Measurements from ENCODE around the gene CCDC40. TPM values are rescaled to one million over a fixed set of nuclear protein-coding genes. Genes with fewer than 3 reads are reported as not detected.
"Not testable (repeated sequence)": the region's sequence is repeated elsewhere in the genome, so short reads cannot be mapped to it uniquely, and the experiment has no call there.

CCDC40 gene
- total RNA-seq, 1 donor from 2014 or later, result 1.0 TPM

- Histone ChIP-seq H3K9me3 (ENCODE audit: control insufficient read depth in 3 of 3, low read length in 3 of 3) (no peaks in the 10 kb centered on the region), H3K27ac (ENCODE audit: low read depth, low read length) (no peak overlapping the region), H3K4me3 (ENCODE audit: low read length in 3 of 3) (no peak overlapping the region), H3K4me1 (ENCODE audit: control insufficient read depth in 3 of 3, insufficient read depth in 3 of 3, low read length in 3 of 3) (peaks cover 14 to 33% (median 18%) of the 10 kb centered on the region in 3 donors), H3K27me3 (ENCODE audit: control insufficient read depth in 3 of 3, insufficient read depth in 3 of 3, low read length in 3 of 3) (peaks cover 0 to 32% (median 4%) of the 10 kb centered on the region in 3 donors), H3K36me3 (ENCODE audit: control insufficient read depth in 3 of 3, insufficient read depth in 3 of 3, low read length in 3 of 3) (no peaks in the 10 kb centered on the region), H3K9ac (ENCODE audit: low read depth in 1 of 3, low read length in 3 of 3) (no peak overlapping the region)
These were observed 44.4 kb upstream of the CCDC40 start for GRCh38 chr17:79991924-79992648.

GRCh38 chr17:79992649-79993389 is 43.6 kb upstream of the CCDC40 start:
- Histone ChIP-seq H3K36me3 (ENCODE audit: control insufficient read depth in 3 of 3, insufficient read depth in 3 of 3, low read length in 3 of 3) (no peaks in the 10 kb centered on the region), H3K9me3 (ENCODE audit: control insufficient read depth in 3 of 3, low read length in 3 of 3) (no peaks in the 10 kb centered on the region), H3K4me3 (ENCODE audit: low read length in 3 of 3) (no peak overlapping the region), H3K9ac (ENCODE audit: low read depth in 1 of 3, low read length in 3 of 3) (no peak overlapping the region), H3K27ac (ENCODE audit: low read depth, low read length) (no peak overlapping the region), H3K4me1 (ENCODE audit: control insufficient read depth in 3 of 3, insufficient read depth in 3 of 3, low read length in 3 of 3) (peaks cover 14 to 30% (median 18%) of the 10 kb centered on the region in 3 donors), H3K27me3 (ENCODE audit: control insufficient read depth in 3 of 3, insufficient read depth in 3 of 3, low read length in 3 of 3) (peaks cover 0 to 28% (median 4%) of the 10 kb centered on the region in 3 donors)

GRCh38 chr17:79993390-79994227 is 42.8 kb upstream of the CCDC40 start:
- peaks cover 14 to 24% (median 18%) of the 10 kb centered on the region in 3 donors for H3K4me1 ChIP-seq (ENCODE audit: control insufficient read depth in 3 of 3, insufficient read depth in 3 of 3, low read length in 3 of 3)
- H3K9me3 ChIP-seq (ENCODE audit: control insufficient read depth in 3 of 3, low read length in 3 of 3), result no peaks in the 10 kb centered on the region
- no peaks in the 10 kb centered on the region for H3K36me3 ChIP-seq (ENCODE audit: control insufficient read depth in 3 of 3, insufficient read depth in 3 of 3, low read length in 3 of 3)
- H3K4me3 ChIP-seq (ENCODE audit: low read length in 3 of 3), result peak overlapping the region in 1 of 3 donors; percentile 22
- H3K9ac ChIP-seq (ENCODE audit: low read depth in 1 of 3, low read length in 3 of 3), result peak overlapping the region in 1 of 3 donors; percentile 16
- H3K27me3 ChIP-seq (ENCODE audit: control insufficient read depth in 3 of 3, insufficient read depth in 3 of 3, low read length in 3 of 3), result peaks cover 0 to 28% (median 4%) of the 10 kb centered on the region in 3 donors
- no peak overlapping the region for H3K27ac ChIP-seq (ENCODE audit: low read depth, low read length)

GRCh38 chr17:79994228-79994569 is 42.2 kb upstream of the CCDC40 start:
- not testable (repeated sequence) for H3K4me3 ChIP-seq (ENCODE audit: low read length in 3 of 3); H3K9me3 ChIP-seq (ENCODE audit: control insufficient read depth in 3 of 3, low read length in 3 of 3); H3K9ac ChIP-seq (ENCODE audit: low read depth in 1 of 3, low read length in 3 of 3); H3K36me3 ChIP-seq (ENCODE audit: control insufficient read depth in 3 of 3, insufficient read depth in 3 of 3, low read length in 3 of 3); H3K27ac ChIP-seq (ENCODE audit: low read depth, low read length)
- Histone ChIP-seq H3K4me1 (ENCODE audit: control insufficient read depth in 3 of 3, insufficient read depth in 3 of 3, low read length in 3 of 3) (peaks cover 14 to 24% (median 18%) of the 10 kb centered on the region in 3 donors), H3K27me3 (ENCODE audit: control insufficient read depth in 3 of 3, insufficient read depth in 3 of 3, low read length in 3 of 3) (peaks cover 0 to 28% (median 4%) of the 10 kb centered on the region in 3 donors)

- Histone ChIP-seq H3K9me3 (ENCODE audit: control insufficient read depth in 3 of 3, low read length in 3 of 3) (no peaks in the 10 kb centered on the region), H3K9ac (ENCODE audit: low read depth in 1 of 3, low read length in 3 of 3) (no peak overlapping the region), H3K4me1 (ENCODE audit: control insufficient read depth in 3 of 3, insufficient read depth in 3 of 3, low read length in 3 of 3) (peaks cover 14 to 24% (median 18%) of the 10 kb centered on the region in 3 donors), H3K36me3 (ENCODE audit: control insufficient read depth in 3 of 3, insufficient read depth in 3 of 3, low read length in 3 of 3) (no peaks in the 10 kb centered on the region), H3K27ac (ENCODE audit: low read depth, low read length) (no peak overlapping the region), H3K27me3 (ENCODE audit: control insufficient read depth in 3 of 3, insufficient read depth in 3 of 3, low read length in 3 of 3) (peaks cover 0 to 28% (median 4%) of the 10 kb centered on the region in 3 donors), H3K4me3 (ENCODE audit: low read length in 3 of 3) (no peak overlapping the region)
These were observed 41.8 kb upstream of the CCDC40 start for GRCh38 chr17:79994602-79995001.

GRCh38 chr17:79995696-79996095 is 40.7 kb upstream of the CCDC40 start:
- H3K9me3 ChIP-seq (ENCODE audit: control insufficient read depth in 3 of 3, low read length in 3 of 3), result no peaks in the 10 kb centered on the region
- peaks cover 14 to 25% (median 18%) of the 10 kb centered on the region in 3 donors for H3K4me1 ChIP-seq (ENCODE audit: control insufficient read depth in 3 of 3, insufficient read depth in 3 of 3, low read length in 3 of 3)
- peaks cover 2 to 24% (median 4%) of the 10 kb centered on the region in 3 donors for H3K27me3 ChIP-seq (ENCODE audit: control insufficient read depth in 3 of 3, insufficient read depth in 3 of 3, low read length in 3 of 3)
- H3K9ac ChIP-seq (ENCODE audit: low read depth in 1 of 3, low read length in 3 of 3), result no peak overlapping the region
- no peak overlapping the region for H3K4me3 ChIP-seq (ENCODE audit: low read length in 3 of 3)
- H3K27ac ChIP-seq (ENCODE audit: low read depth, low read length), result no peak overlapping the region
- no peaks in the 10 kb centered on the region for H3K36me3 ChIP-seq (ENCODE audit: control insufficient read depth in 3 of 3, insufficient read depth in 3 of 3, low read length in 3 of 3)

GRCh38 chr17:79996291-79996690 is 40.2 kb upstream of the CCDC40 start:
- Histone ChIP-seq H3K27ac (ENCODE audit: low read depth, low read length) (no peak overlapping the region), H3K4me3 (ENCODE audit: low read length in 3 of 3) (no peak overlapping the region), H3K36me3 (ENCODE audit: control insufficient read depth in 3 of 3, insufficient read depth in 3 of 3, low read length in 3 of 3) (no peaks in the 10 kb centered on the region), H3K27me3 (ENCODE audit: control insufficient read depth in 3 of 3, insufficient read depth in 3 of 3, low read length in 3 of 3) (peaks cover under 1 to 21% (median 2%) of the 10 kb centered on the region in 3 donors), H3K9ac (ENCODE audit: low read depth in 1 of 3, low read length in 3 of 3) (no peak overlapping the region), H3K4me1 (ENCODE audit: control insufficient read depth in 3 of 3, insufficient read depth in 3 of 3, low read length in 3 of 3) (peaks cover 13 to 26% (median 15%) of the 10 kb centered on the region in 3 donors), H3K9me3 (ENCODE audit: control insufficient read depth in 3 of 3, low read length in 3 of 3) (no peaks in the 10 kb centered on the region)

GRCh38 chr17:79997011-79997660 is 39.3 kb upstream of the CCDC40 start:
- H3K27me3 ChIP-seq (ENCODE audit: control insufficient read depth in 3 of 3, insufficient read depth in 3 of 3, low read length in 3 of 3), result peaks cover 0 to 17% (median 2%) of the 10 kb centered on the region in 3 donors
- H3K4me3 ChIP-seq (ENCODE audit: low read length in 3 of 3), result no peak overlapping the region
- peaks cover 11 to 23% (median 15%) of the 10 kb centered on the region in 3 donors for H3K4me1 ChIP-seq (ENCODE audit: control insufficient read depth in 3 of 3, insufficient read depth in 3 of 3, low read length in 3 of 3)
- no peak overlapping the region for H3K9ac ChIP-seq (ENCODE audit: low read depth in 1 of 3, low read length in 3 of 3)
- no peaks in the 10 kb centered on the region for H3K36me3 ChIP-seq (ENCODE audit: control insufficient read depth in 3 of 3, insufficient read depth in 3 of 3, low read length in 3 of 3)
- no peaks in the 10 kb centered on the region for H3K9me3 ChIP-seq (ENCODE audit: control insufficient read depth in 3 of 3, low read length in 3 of 3)
- no peak overlapping the region for H3K27ac ChIP-seq (ENCODE audit: low read depth, low read length)

- no peak overlapping the region for H3K4me3 ChIP-seq (ENCODE audit: low read length in 3 of 3)
- no peaks in the 10 kb centered on the region for H3K9me3 ChIP-seq (ENCODE audit: control insufficient read depth in 3 of 3, low read length in 3 of 3)
- H3K27me3 ChIP-seq (ENCODE audit: control insufficient read depth in 3 of 3, insufficient read depth in 3 of 3, low read length in 3 of 3), result peaks cover 0 to 2% (median 0%) of the 10 kb centered on the region in 3 donors
- no peaks in the 10 kb centered on the region for H3K36me3 ChIP-seq (ENCODE audit: control insufficient read depth in 3 of 3, insufficient read depth in 3 of 3, low read length in 3 of 3)
- H3K27ac ChIP-seq (ENCODE audit: low read depth, low read length), result no peak overlapping the region
- H3K4me1 ChIP-seq (ENCODE audit: control insufficient read depth in 3 of 3, insufficient read depth in 3 of 3, low read length in 3 of 3), result peaks cover 0 to 4% (median 0%) of the 10 kb centered on the region in 3 donors
- no peak overlapping the region for H3K9ac ChIP-seq (ENCODE audit: low read depth in 1 of 3, low read length in 3 of 3)
These were observed 36.3 kb upstream of the CCDC40 start for GRCh38 chr17:80000136-80000535.
